D341Med (cell line): Measurements from ENCODE around the gene MRPS35.

Experiments
- DNase-seq: peaks from one replicate; pipeline ENCODE4 v3.0.0; 2012; ENCODE audit warnings: low spot score

The MRPS35 gene

GRCh38 chr12:27772328-27773049, 61.9 kb downstream of the MRPS35 start:
- DNase-seq = no peak

GRCh38 chr12:27777141-27777540, 66.5 kb downstream of the MRPS35 start:
- DNase-seq = no peak

GRCh38 chr12:27778206-27778605, 67.6 kb downstream of the MRPS35 start:
- DNase-seq = no peak

GRCh38 chr12:27779416-27779919, 68.8 kb downstream of the MRPS35 start:
- DNase-seq = peak; percentile 49

- peak; percentile 90 for DNase-seq
Measured at GRCh38 chr12:27779920-27780611, 69.4 kb downstream of the MRPS35 start, which contains the start of the genes KLHL42 and MANSC4. TSS of gene KLHL42 (plus strand) at chr12:27780233. CDS start at chr12:27780331, 98 bp downstream. TSS of gene MANSC4 (minus strand) at chr12:27780236. CDS start at chr12:27771276, 8,960 bp downstream.

- no peak for DNase-seq
Measured at GRCh38 chr12:27780612-27781408, 70.2 kb downstream of the MRPS35 start.

GRCh38 chr12:27781680-27782079, 71.0 kb downstream of the MRPS35 start:
- DNase-seq = no peak

- no peak for DNase-seq
Measured at GRCh38 chr12:27782481-27782880, 71.8 kb downstream of the MRPS35 start.

- no peak for DNase-seq
Measured at GRCh38 chr12:27785882-27786570, 75.4 kb downstream of the MRPS35 start.

- no peak for DNase-seq
Measured at GRCh38 chr12:27787559-27787958, 76.9 kb downstream of the MRPS35 start.

GRCh38 chr12:27790179-27790578, 79.5 kb downstream of the MRPS35 start:
- DNase-seq = no peak

- DNase-seq = no peak
Measured at GRCh38 chr12:27794818-27795584, 84.4 kb downstream of the MRPS35 start.

- DNase-seq = no peak
Measured at GRCh38 chr12:27796128-27796527, 85.5 kb downstream of the MRPS35 start.

- no peak for DNase-seq
Measured at GRCh38 chr12:27797301-27798025, 86.8 kb downstream of the MRPS35 start.

GRCh38 chr12:27800819-27801218, 90.2 kb downstream of the MRPS35 start:
- DNase-seq = no peak

- DNase-seq = no peak
Measured at GRCh38 chr12:27801630-27802029, 91.0 kb downstream of the MRPS35 start.

GRCh38 chr12:27802511-27802910, 91.9 kb downstream of the MRPS35 start:
- DNase-seq = no peak

GRCh38 chr12:27802936-27803335, 92.3 kb downstream of the MRPS35 start:
- DNase-seq = no peak

- no peak for DNase-seq
Measured at GRCh38 chr12:27805238-27805637, 94.6 kb downstream of the MRPS35 start.
